H1 (cell line): ENCODE measurements around the gene PLVAP. TPM values are rescaled to one million over a fixed set of nuclear protein-coding genes. Genes with fewer than 3 reads are reported as not detected.

Source experiments
- CEBPB ChIP-seq: IDR thresholded peaks from 2 replicates; pipeline ENCODE4 v1.6.1; 2012; ENCODE audit warnings: low read depth, low read length
- NRF1 ChIP-seq: IDR thresholded peaks from 2 replicates; pipeline ENCODE4 v1.6.1; 2011; ENCODE audit warnings: mild to moderate bottlenecking, low read depth, low read length, improper control_type of control experiment
- SP4 ChIP-seq: IDR thresholded peaks from 2 replicates; pipeline ENCODE4 v1.6.1; 2012; ENCODE audit warnings: low read length, inconsistent platforms
- polyA plus RNA-seq, 7 experiments: library from polyadenylated mRNA; depleted of rRNA in 3 of 7; stranded (reverse) in 5 of 7; unstranded in 2 of 7; fragments of >200 nt in 5 of 7; fragments of 200-250 nt in 2 of 7; gene quantifications; 1 replicate in 5 of 7; 2 replicates in 1 of 7; 4 replicates in 1 of 7; pipeline versions ENCODE4 v1.2.1 to v1.2.3, GENCODE V29; 2011 to 2013; ENCODE audit warnings: missing spikeins in 2 of 7, mixed read lengths in 2 of 7
- total RNA-seq: library from RNA; stranded (reverse); fragmentation: NEBNext Ultra II Directional; extraction: Animal tissue kit (Norgen Biotek cat#: 25700); gene quantifications from 2 replicates; pipeline ENCODE4 v1.2.1, GENCODE V29; 2021
- TF ChIP-seq, protein P1 (sequence below): fragments of 300-600 bp; sonication (generic); IDR thresholded peaks from 2 replicates; pipeline ENCODE4 v1.7.1; 2012; ENCODE audit warnings: low read length, moderate library complexity, mild to moderate bottlenecking, inconsistent platforms; ENCODE audit not compliant: insufficient replicate concordance

PLVAP gene
- total and polyA plus RNA-seq, 2 of the 8 experiments (the other 6 are each of a cell fraction or from before 2014, with no cell fraction given), result 0.32 TPM; not detected in 1

GRCh38 chr19:17325133-17325532 lies 52.0 kb downstream of the PLVAP start (continued):
- TF ChIP-seq, protein P1, sequence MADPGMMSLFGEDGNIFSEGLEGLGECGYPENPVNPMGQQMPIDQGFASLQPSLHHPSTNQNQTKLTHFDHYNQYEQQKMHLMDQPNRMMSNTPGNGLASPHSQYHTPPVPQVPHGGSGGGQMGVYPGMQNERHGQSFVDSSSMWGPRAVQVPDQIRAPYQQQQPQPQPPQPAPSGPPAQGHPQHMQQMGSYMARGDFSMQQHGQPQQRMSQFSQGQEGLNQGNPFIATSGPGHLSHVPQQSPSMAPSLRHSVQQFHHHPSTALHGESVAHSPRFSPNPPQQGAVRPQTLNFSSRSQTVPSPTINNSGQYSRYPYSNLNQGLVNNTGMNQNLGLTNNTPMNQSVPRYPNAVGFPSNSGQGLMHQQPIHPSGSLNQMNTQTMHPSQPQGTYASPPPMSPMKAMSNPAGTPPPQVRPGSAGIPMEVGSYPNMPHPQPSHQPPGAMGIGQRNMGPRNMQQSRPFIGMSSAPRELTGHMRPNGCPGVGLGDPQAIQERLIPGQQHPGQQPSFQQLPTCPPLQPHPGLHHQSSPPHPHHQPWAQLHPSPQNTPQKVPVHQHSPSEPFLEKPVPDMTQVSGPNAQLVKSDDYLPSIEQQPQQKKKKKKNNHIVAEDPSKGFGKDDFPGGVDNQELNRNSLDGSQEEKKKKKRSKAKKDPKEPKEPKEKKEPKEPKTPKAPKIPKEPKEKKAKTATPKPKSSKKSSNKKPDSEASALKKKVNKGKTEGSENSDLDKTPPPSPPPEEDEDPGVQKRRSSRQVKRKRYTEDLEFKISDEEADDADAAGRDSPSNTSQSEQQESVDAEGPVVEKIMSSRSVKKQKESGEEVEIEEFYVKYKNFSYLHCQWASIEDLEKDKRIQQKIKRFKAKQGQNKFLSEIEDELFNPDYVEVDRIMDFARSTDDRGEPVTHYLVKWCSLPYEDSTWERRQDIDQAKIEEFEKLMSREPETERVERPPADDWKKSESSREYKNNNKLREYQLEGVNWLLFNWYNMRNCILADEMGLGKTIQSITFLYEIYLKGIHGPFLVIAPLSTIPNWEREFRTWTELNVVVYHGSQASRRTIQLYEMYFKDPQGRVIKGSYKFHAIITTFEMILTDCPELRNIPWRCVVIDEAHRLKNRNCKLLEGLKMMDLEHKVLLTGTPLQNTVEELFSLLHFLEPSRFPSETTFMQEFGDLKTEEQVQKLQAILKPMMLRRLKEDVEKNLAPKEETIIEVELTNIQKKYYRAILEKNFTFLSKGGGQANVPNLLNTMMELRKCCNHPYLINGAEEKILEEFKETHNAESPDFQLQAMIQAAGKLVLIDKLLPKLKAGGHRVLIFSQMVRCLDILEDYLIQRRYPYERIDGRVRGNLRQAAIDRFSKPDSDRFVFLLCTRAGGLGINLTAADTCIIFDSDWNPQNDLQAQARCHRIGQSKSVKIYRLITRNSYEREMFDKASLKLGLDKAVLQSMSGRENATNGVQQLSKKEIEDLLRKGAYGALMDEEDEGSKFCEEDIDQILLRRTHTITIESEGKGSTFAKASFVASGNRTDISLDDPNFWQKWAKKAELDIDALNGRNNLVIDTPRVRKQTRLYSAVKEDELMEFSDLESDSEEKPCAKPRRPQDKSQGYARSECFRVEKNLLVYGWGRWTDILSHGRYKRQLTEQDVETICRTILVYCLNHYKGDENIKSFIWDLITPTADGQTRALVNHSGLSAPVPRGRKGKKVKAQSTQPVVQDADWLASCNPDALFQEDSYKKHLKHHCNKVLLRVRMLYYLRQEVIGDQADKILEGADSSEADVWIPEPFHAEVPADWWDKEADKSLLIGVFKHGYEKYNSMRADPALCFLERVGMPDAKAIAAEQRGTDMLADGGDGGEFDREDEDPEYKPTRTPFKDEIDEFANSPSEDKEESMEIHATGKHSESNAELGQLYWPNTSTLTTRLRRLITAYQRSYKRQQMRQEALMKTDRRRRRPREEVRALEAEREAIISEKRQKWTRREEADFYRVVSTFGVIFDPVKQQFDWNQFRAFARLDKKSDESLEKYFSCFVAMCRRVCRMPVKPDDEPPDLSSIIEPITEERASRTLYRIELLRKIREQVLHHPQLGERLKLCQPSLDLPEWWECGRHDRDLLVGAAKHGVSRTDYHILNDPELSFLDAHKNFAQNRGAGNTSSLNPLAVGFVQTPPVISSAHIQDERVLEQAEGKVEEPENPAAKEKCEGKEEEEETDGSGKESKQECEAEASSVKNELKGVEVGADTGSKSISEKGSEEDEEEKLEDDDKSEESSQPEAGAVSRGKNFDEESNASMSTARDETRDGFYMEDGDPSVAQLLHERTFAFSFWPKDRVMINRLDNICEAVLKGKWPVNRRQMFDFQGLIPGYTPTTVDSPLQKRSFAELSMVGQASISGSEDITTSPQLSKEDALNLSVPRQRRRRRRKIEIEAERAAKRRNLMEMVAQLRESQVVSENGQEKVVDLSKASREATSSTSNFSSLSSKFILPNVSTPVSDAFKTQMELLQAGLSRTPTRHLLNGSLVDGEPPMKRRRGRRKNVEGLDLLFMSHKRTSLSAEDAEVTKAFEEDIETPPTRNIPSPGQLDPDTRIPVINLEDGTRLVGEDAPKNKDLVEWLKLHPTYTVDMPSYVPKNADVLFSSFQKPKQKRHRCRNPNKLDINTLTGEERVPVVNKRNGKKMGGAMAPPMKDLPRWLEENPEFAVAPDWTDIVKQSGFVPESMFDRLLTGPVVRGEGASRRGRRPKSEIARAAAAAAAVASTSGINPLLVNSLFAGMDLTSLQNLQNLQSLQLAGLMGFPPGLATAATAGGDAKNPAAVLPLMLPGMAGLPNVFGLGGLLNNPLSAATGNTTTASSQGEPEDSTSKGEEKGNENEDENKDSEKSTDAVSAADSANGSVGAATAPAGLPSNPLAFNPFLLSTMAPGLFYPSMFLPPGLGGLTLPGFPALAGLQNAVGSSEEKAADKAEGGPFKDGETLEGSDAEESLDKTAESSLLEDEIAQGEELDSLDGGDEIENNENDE, result no peak
- TF ChIP-seq CEBPB, result no peak
- TF ChIP-seq NRF1, result no peak
- no peak for TF ChIP-seq SP4
